Stimulated activated effector memory CD8-positive, alpha-beta T cell treated with anti-CD3 and anti-CD28 coated beads, Interleukin-12 subunit alpha, Interleukin-12 subunit beta, amount 100 ng/mL, for 72 hours (primary cell): ENCODE results near the gene OR6N1.

Source experiments
- ATAC-seq: fragments of 150-1000 bp; cut with Tn5 transposase; 2 replicates; pipeline ENCODE4 v1.10.0; 2021
- DNase-seq, 2 donors: peaks; one replicate each; pipeline ENCODE4 v3.0.0; 2021 to 2022; ENCODE audit warnings: low spot score in 2 of 2
- H3K27ac Mint-ChIP-seq: one replicate; pipeline ENCODE4 v1.8.0; 2022; ENCODE audit warnings: mild to moderate bottlenecking, mixed read lengths
- H3K36me3 Mint-ChIP-seq: one replicate; pipeline ENCODE4 v1.8.0; 2022; ENCODE audit warnings: mild to moderate bottlenecking, mixed read lengths
- H3K4me1 Mint-ChIP-seq: one replicate; pipeline ENCODE4 v1.8.0; 2022; ENCODE audit warnings: mixed read lengths
- H3K4me3 Mint-ChIP-seq: one replicate; pipeline ENCODE4 v1.8.0; 2022; ENCODE audit warnings: mild to moderate bottlenecking, mixed read lengths
- H3K9me3 Mint-ChIP-seq: one replicate; pipeline ENCODE4 v1.8.0; 2022; ENCODE audit warnings: mixed read lengths

Gene OR6N1

DNA sequence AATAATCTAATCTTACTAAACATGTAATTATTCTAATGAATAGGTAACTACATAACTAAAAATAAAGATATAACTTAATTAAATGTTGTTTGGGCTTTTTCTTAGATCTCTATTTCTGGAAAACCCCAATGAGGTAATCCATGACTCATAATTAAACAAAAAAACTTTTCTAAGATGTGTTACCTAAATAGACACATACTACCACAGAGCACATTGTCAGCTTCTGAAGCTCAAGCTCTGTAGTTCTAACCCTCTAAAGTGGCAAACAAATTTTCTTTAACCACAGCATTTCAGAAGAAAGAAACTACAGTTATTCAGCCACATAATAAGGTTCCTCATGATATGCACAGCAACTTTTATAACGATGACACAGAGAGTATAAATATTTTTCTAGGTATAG, 55.7 kb downstream of the OR6N1 start:
- peak; percentile 75 for ATAC-seq
- DNase-seq, result no peak
- no peaks in the 10 kb centered on the region for H3K36me3 Mint-ChIP-seq
- no peak overlapping the region for H3K4me3 Mint-ChIP-seq
- no peaks in the 10 kb centered on the region for H3K9me3 Mint-ChIP-seq
- H3K4me1 Mint-ChIP-seq, result no peaks in the 10 kb centered on the region
- no peak overlapping the region for H3K27ac Mint-ChIP-seq

DNA sequence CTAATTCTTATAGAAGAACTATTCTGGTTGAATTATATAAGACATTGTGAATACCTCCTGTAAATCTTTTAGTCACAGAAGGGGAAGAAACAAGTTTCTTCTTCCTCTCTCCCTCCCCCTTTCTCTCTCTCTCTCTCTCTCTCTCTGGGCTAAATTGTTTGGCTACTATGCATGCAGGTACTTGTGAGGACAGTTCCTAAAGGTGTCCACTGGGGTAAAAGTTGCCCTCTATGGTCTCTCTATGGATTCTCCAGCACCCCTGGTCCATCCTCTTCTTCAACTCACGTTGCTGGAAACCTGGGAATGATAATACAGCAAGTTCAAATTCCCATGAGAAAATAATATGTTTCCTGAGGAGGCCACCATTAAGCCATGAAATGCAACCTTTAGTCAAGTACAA, 57.2 kb downstream of the OR6N1 start:
- no peaks in the 10 kb centered on the region for H3K4me1 Mint-ChIP-seq
- no peak for ATAC-seq
- no peak overlapping the region for H3K27ac Mint-ChIP-seq
- H3K36me3 Mint-ChIP-seq, result no peaks in the 10 kb centered on the region
- H3K9me3 Mint-ChIP-seq, result no peaks in the 10 kb centered on the region
- no peak overlapping the region for H3K4me3 Mint-ChIP-seq
- no peak for DNase-seq
